Measurements from ENCODE around the gene EXOC7.

Gene EXOC7

GRCh38 chr17:76120658-76121008, 17.0 kb upstream of the EXOC7 start:
- DNase-seq (ENCODE audit: low read depth in 2 of 2), result no peak

GRCh38 chr17:76119409-76120371, 16.1 kb upstream of the EXOC7 start:
- no peak for DNase-seq (ENCODE audit: low read depth in 2 of 2)

GRCh38 chr17:76115138-76115754, 11.7 kb upstream of the EXOC7 start:
- DNase-seq (ENCODE audit: low read depth in 2 of 2), result no peak

- DNase-seq (ENCODE audit: low read depth in 2 of 2), result no peak
Measured at GRCh38 chr17:76111956-76112355, 8.4 kb upstream of the EXOC7 start.

GRCh38 chr17:76107509-76107908, 3.9 kb upstream of the EXOC7 start:
- DNase-seq (ENCODE audit: low read depth in 2 of 2), result no peak

GRCh38 chr17:76106703-76107102, 3.1 kb upstream of the EXOC7 start:
- DNase-seq (ENCODE audit: low read depth in 2 of 2), result no peak

GRCh38 chr17:76104896-76105231, 1.3 kb upstream of the EXOC7 start:
- no peak for DNase-seq (ENCODE audit: low read depth in 2 of 2)

GRCh38 chr17:76104140-76104895, 731 bp upstream of the EXOC7 start:
- no peak for DNase-seq (ENCODE audit: low read depth in 2 of 2)

GRCh38 chr17:76102944-76103273, 678 bp downstream of the EXOC7 start:
- no peak for DNase-seq (ENCODE audit: low read depth in 2 of 2)

GRCh38 chr17:76097716-76098295, 5.8 kb downstream of the EXOC7 start:
- no peak for DNase-seq (ENCODE audit: low read depth in 2 of 2)

GRCh38 chr17:76095943-76096342, 7.6 kb downstream of the EXOC7 start:
- DNase-seq (ENCODE audit: low read depth in 2 of 2), result no peak

- no peak for DNase-seq (ENCODE audit: low read depth in 2 of 2)
Measured at GRCh38 chr17:76094046-76094445, 9.5 kb downstream of the EXOC7 start.

- DNase-seq (ENCODE audit: low read depth in 2 of 2), result no peak
Measured at GRCh38 chr17:76092526-76093413, 10.8 kb downstream of the EXOC7 start.

GRCh38 chr17:76091526-76092286, 11.9 kb downstream of the EXOC7 start:
- no peak for DNase-seq (ENCODE audit: low read depth in 2 of 2)

- no peak for DNase-seq (ENCODE audit: low read depth in 2 of 2)
Measured at GRCh38 chr17:76090517-76091129, 13.0 kb downstream of the EXOC7 start.

GRCh38 chr17:76089680-76090516, 13.7 kb downstream of the EXOC7 start:
- DNase-seq (ENCODE audit: low read depth in 2 of 2), result no peak

GRCh38 chr17:76088868-76089576, 14.6 kb downstream of the EXOC7 start:
- no peak for DNase-seq (ENCODE audit: low read depth in 2 of 2)

- no peak for DNase-seq (ENCODE audit: low read depth in 2 of 2)
Measured at GRCh38 chr17:76088041-76088867, 15.3 kb downstream of the EXOC7 start.

All from stimulated activated CD8-positive, alpha-beta memory T cell treated with anti-CD3 and anti-CD28 coated beads, Interleukin-7, amount 100 ng/mL, for 1 hour (primary cell).